IPS-15b (cell line): Measurements from ENCODE around the gene SNRPF.
"Not testable (repeated sequence)": the region's sequence is repeated elsewhere in the genome, so short reads cannot be mapped to it uniquely, and the experiment has no call there.

Experiments used
- H3K27me3 ChIP-seq: one replicate; pipeline ENCODE4 v1.6.1; 2013; ENCODE audit warnings: low read length; ENCODE audit not compliant: control insufficient read depth, insufficient read depth
- H3K36me3 ChIP-seq: one replicate; pipeline ENCODE4 v1.6.1; 2013; ENCODE audit warnings: low read length; ENCODE audit not compliant: control insufficient read depth, insufficient read depth
- H3K4me1 ChIP-seq: one replicate; pipeline ENCODE4 v1.6.1; 2013; ENCODE audit warnings: mild to moderate bottlenecking, low read length; ENCODE audit not compliant: control insufficient read depth, insufficient read depth
- H3K4me3 ChIP-seq: one replicate; pipeline ENCODE4 v1.5.1; 2013; ENCODE audit warnings: low read depth, low read length
- H3K9ac ChIP-seq: one replicate; pipeline ENCODE4 v1.6.1; 2013; ENCODE audit warnings: low read depth, mild to moderate bottlenecking, low read length
- H3K9me3 ChIP-seq: one replicate; pipeline ENCODE4 v1.6.1; 2013; ENCODE audit warnings: mild to moderate bottlenecking, low read length; ENCODE audit not compliant: control insufficient read depth, insufficient read depth

SNRPF gene

DNA sequence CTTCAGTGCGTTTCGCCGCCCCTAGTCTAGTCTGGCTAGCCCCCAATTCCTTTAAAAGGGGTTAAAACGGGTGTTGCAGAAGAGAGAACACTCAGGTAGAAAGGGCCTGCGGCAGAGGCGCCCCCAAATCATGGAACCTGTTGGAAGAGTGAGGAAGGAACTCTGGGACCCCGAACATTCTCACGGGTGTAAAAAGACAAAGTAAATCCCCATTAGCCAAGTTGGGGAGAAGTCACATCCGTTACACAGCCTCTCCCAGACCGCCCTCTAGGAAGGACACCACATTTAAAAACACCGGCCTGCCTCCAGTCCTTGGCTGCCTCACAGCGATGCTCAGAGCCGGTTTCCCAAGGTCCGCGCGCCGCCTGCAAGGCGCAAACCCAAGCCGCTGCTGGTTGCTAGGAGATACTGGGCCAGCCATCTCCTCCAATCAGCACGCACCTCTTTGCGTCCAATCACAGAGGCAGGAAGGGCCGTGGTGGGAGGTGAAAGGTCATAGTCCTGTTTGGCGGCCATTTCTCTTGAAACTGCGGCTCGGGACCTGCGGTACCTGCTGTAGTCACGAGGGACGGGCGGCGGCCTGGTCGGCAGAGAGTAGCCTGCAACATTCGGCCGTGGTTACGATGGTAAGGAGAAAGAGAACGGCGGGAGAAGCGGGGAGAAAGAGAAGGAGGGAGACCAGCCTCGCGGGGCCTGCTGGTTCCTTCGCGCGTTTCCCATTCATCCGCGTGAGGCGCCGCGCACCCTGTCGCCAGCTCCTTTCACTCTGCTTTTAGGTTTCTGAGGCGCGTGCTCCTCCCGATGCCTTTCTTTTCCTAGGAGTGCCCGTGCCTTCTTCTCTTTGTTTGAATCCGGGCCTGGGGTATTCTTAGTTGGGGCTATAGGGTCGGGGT, at the start of gene SNRPF:
Gene SNRPF, plus strand, starts transcription at position 502 of the 893 bp plus-strand sequence. Its CDS starts 122 bp downstream, at position 624.
- Histone ChIP-seq H3K9ac (peak within 1 kb of the TSS; percentile 82), H3K4me3 (peak within 1 kb of the TSS; percentile 93), H3K9me3 (no peaks in the 10 kb centered on the region), H3K4me1 (peaks cover 5% of the 10 kb centered on the region), H3K27me3 (no peaks in the 10 kb centered on the region), H3K36me3 (peaks cover 9% of the 10 kb centered on the region)

DNA sequence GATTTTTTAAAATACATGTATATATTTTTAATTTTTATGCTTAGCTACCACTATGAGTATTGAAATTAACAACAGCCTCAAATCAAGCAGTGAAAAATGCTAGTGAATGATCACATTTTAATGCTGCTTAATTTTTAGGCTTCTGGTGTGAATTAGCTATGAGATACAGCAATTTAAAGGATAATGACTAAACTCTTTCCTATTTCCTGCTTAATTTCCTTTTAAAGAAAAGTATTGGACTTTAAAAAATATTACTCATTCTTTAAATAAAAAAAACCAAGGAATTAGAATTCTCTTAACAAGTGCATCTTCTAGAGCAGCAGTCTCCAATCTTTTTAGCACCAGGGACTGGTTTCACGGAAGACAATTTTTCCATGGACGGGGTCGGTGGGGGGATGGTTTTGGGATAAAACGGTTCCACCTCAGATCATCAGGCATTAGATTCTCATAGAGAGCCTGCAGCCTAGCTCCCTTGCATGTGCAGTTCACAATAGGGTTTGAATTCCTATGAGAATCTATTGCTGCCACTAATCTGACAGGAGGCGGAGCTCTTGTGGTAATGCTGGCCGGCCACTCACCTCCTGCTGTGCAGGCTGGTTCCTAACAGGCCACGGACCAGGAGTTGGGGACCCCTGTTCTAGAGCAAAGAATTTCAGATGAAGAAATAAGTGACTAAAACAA, 49.6 kb upstream of the SNRPF start:
- H3K9ac ChIP-seq: no peak overlapping the region

DNA sequence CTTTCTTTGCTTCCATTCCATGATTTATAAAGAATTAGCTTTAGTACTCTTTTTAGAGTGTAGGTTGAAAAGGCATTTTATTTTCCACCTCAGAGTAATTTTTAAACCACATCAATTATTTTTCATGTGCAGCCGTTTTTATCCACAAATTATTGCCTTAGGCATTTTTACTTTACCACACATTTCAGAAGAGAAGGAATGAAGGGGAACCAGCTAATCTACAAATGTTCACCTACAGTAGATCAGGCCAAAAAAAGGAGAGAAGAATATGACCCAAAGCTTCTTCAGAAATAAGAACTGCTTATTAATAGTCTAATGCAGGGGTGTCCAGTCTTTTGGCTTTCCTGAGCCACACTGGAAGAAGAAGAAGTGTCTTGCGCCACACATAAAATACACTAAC, 48.3 kb upstream of the SNRPF start:
- Histone ChIP-seq H3K27me3 (no peaks in the 10 kb centered on the region), H3K4me3 (no peak overlapping the region), H3K9me3 (no peaks in the 10 kb centered on the region), H3K4me1 (no peaks in the 10 kb centered on the region), H3K36me3 (no peaks in the 10 kb centered on the region), H3K9ac (no peak overlapping the region)

More for the DNA sequence above, 49.6 kb upstream of the SNRPF start:
- H3K4me3 ChIP-seq: no peak overlapping the region
- no peaks in the 10 kb centered on the region for H3K27me3 ChIP-seq
- no peaks in the 10 kb centered on the region for H3K4me1 ChIP-seq
- H3K36me3 ChIP-seq: no peaks in the 10 kb centered on the region
- H3K9me3 ChIP-seq: no peaks in the 10 kb centered on the region

DNA sequence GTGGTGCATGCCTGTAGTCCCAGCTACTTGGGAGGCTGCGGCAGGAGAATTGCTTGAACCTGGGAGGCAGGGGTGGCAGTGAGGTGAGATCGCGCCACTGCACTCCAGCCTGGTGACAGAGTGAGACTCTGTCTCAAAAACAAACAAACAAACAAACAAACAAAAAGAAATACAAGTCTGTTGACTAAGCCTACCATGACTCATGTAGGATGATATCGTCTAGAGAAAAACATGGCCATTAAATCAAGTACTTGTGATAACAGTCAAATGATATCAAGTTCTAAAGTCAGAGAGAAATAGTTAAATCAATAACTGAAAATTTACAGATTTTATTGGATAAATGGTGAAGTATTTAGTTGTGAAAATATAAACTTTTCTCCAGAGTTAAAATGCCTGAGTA, 46.6 kb upstream of the SNRPF start:
- H3K4me3 ChIP-seq, H3K9ac ChIP-seq, H3K9me3 ChIP-seq, H3K4me1 ChIP-seq, H3K36me3 ChIP-seq, H3K27me3 ChIP-seq: not testable (repeated sequence)

DNA sequence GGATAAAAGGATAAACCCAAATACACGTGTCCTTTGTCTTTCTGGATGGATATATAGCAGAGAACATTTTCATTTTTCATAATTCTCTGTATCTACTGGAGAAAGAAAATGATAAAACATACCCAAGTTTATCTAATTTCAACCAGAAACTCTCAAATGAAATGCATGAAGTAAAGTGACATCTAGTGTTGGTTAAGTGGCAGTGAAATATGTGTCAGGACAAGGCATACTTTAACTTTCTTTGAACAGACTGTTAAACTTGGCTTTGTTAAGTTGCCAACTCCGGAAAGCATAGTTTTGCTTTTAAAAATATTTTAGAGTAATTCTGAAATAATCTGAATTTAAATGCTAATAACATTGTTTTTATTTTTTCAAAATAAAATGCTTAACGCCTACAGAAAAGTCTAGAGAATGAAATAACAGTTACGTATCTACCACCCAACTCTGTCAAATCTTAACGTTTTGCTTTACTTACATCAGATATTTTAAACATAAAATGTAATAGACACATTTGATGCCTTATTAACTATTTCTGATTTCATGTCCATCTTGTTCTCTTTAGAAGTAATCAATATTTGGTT, 43.0 kb upstream of the SNRPF start:
- H3K27me3 ChIP-seq: no peaks in the 10 kb centered on the region
- H3K9me3 ChIP-seq: no peaks in the 10 kb centered on the region
- no peaks in the 10 kb centered on the region for H3K4me1 ChIP-seq
- H3K4me3 ChIP-seq: no peak overlapping the region
- no peaks in the 10 kb centered on the region for H3K36me3 ChIP-seq
- H3K9ac ChIP-seq: no peak overlapping the region

DNA sequence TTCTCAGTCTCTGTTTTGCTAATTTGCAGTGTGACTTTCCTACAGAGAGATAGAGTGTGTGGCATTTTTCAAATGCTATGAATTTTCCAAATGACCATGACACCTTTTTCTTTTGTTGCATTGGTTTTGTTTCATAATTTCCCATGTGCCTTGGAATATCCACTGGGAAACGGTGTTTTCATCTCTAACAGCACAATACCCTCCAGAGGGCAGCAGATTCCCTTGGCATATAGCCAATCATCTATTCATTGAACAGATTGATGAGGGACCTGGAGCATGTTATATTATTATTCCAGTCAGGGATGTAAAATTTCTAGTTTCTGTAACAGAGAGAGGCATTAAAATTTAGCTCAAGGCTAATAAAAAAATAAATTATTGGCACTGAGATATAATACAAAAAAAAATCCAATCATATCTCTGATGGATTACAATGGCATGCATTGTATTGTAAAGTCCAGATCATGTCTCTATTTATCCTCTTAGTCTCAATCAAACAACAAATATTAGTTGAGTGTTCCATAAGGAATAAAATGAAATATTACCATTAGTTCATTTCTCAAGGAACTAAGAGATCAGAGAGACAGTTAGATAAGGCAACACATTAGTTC, 38.6 kb upstream of the SNRPF start:
- Histone ChIP-seq H3K27me3 (no peaks in the 10 kb centered on the region), H3K36me3 (no peaks in the 10 kb centered on the region), H3K9me3 (no peaks in the 10 kb centered on the region), H3K4me1 (no peaks in the 10 kb centered on the region), H3K4me3 (no peak overlapping the region), H3K9ac (no peak overlapping the region)

DNA sequence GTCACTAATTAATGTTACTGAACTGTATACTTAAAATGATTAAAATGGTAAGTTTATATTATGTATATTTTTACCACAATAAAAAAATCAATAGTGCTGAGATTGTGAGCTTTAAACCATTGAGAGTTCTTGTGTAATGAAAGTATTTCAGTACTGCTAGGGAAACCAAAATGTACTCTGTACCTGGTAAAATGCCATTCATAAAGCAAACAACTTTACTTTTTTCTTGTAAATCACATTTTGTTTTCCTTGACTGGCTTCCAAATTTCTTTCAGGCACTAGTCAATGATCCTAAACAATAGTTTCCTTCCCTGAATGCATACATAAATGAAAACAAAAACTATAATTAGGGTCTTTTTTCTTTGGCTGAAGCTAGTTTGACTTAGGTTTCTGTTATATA, 29.4 kb upstream of the SNRPF start:
- Histone ChIP-seq H3K4me3 (no peak overlapping the region), H3K4me1 (peaks cover 7% of the 10 kb centered on the region), H3K9ac (no peak overlapping the region), H3K36me3 (no peaks in the 10 kb centered on the region), H3K9me3 (no peaks in the 10 kb centered on the region), H3K27me3 (no peaks in the 10 kb centered on the region)

DNA sequence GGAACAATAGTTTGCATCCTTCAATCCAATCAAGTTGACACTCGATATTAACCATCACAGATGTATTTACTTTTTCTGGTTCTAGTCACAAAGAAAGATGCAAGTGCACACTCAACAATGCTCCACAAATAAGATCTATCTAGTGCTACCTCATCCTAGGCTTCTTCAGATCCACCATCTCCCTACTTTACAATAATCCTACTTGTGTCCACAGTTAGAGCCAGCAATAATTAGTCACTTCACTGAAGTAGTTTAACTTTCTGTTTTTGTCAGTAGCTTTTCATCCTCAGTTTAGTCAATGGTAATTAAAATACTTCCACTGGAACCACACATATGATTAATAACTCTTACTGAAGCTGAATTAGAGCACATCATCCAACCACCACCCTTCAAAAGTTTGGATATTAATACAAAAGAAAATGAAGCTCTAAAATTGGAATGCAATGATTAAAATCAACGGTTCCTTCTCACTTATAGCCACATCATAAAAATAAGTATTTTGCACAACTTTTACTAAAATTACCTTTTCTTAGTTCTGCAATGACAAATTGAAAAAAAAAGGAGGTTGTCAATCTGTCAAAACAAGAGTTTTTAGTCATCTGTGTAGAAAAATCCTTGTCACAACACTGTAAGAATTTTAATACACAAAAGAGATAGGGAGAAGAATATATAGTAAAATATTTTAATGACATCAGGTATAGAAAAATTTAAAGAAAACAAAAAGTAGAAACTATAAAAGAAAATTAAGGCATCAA, 28.2 kb upstream of the SNRPF start:
- no peak overlapping the region for H3K4me3 ChIP-seq
- H3K36me3 ChIP-seq: no peaks in the 10 kb centered on the region
- no peaks in the 10 kb centered on the region for H3K27me3 ChIP-seq
- H3K4me1 ChIP-seq: peaks cover 7% of the 10 kb centered on the region
- no peak overlapping the region for H3K9ac ChIP-seq
- no peaks in the 10 kb centered on the region for H3K9me3 ChIP-seq

DNA sequence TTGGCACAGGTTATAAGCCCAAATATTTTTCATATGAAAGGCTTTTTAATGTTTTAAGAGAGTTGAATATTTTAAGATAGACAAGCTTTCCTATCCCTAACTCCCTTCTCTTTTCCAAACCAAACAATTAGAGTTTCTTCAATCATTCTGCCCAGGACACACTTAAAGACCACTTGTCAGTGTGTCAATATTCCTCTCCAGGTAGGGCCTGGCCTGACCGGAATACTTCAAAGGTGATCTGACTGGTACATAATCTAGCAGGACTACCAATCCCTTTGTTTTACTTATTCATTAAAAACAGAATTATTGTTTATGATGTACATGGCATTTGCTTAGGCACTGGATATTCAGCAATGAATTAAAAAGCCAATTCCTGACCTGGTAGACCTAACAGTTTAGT, 24.2 kb upstream of the SNRPF start:
- no peaks in the 10 kb centered on the region for H3K36me3 ChIP-seq
- peaks cover 2% of the 10 kb centered on the region for H3K27me3 ChIP-seq
- no peak overlapping the region for H3K4me3 ChIP-seq
- H3K9ac ChIP-seq: no peak overlapping the region
- H3K9me3 ChIP-seq: no peaks in the 10 kb centered on the region
- no peaks in the 10 kb centered on the region for H3K4me1 ChIP-seq

DNA sequence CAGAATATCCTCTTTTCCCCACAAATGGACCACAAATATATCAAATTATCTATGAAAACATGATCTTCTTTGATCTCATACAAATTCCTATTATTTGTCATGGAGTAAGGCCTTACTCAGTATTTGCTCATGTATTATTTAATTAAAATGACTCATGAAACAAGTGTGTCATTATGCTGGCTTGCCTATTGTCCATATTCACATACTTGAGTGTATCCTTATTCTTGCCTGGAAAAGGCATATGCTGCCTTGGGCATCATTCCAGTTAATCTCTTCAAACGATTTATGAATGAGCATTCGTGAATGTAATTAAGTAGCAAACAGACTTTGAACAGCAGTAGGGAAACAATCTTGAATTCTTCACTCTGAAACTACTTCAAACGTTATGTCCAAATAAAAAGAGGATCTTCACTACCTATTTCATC, 22.6 kb upstream of the SNRPF start:
- Histone ChIP-seq H3K9me3 (no peaks in the 10 kb centered on the region), H3K4me1 (no peaks in the 10 kb centered on the region), H3K36me3 (no peaks in the 10 kb centered on the region), H3K9ac (no peak overlapping the region), H3K27me3 (peaks cover 2% of the 10 kb centered on the region), H3K4me3 (no peak overlapping the region)

DNA sequence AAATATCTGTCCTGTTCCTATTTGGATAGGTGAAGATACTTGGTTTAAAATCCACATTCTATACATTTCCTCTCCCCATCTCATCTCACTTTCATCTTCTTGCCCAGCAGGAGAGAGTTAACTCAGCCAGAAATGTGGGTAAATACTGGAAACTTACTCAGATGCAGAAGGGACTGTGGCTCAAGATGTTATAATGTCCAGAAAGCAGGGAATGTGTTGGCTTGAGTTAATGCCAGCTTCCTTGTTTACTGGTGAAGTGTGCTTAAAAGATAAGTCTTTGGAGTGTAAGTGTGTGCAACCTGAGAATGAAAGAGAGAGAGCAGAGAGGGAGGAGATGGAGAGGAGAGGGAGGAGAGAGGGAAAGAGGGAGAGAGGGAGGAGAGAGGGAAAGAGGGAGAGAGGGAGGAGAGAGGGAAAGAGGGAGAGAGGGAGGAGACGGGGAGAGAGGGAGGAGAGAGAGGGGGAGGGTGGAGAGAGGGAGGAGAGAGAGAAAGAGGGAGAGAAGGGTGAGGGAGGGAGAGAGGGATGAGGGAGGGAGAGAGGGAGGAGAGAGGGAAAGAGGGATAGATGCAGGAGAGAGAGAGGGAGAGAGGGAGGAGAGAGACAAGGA, 22.0 kb upstream of the SNRPF start:
- H3K4me3 ChIP-seq: no peak overlapping the region
- no peaks in the 10 kb centered on the region for H3K9me3 ChIP-seq
- no peaks in the 10 kb centered on the region for H3K4me1 ChIP-seq
- no peaks in the 10 kb centered on the region for H3K36me3 ChIP-seq
- H3K27me3 ChIP-seq: peaks cover 2% of the 10 kb centered on the region
- no peak overlapping the region for H3K9ac ChIP-seq
